Mesenteric fat pad (tissue), 1 donor: ENCODE data around the gene MPDU1. TPM values are rescaled to one million over a fixed set of nuclear protein-coding genes. Genes with fewer than 3 reads are reported as not detected.
A peak's percentile ranks its signal among the peaks of the same experiment; 100 is the strongest.

Experiments used
- DNase-seq: peaks from one replicate; pipeline ENCODE4 v3.0.0-alpha.2; 2020; ENCODE audit warnings: low spot score
- long read RNA-seq: library from polyadenylated mRNA; unstranded; transcript quantifications from one replicate; pipeline ENCODE4 v2.0.0, GENCODE V29; 2020
- total RNA-seq: library from RNA; stranded (reverse); fragmentation: NEBNext Ultra II Directional; extraction: Animal tissue kit (Norgen Biotek cat#: 25700); gene quantifications from one replicate; pipeline ENCODE4 v1.2.1, GENCODE V29; 2021
- donor health status: DM: yes; HTN: yes; CAD: no.

Gene MPDU1
- 55.2 TPM for total RNA-seq
- long read RNA-seq, transcript MPDU1-201 (7 exons, 1,601 nt), result major isoform, 71 of 102 reads
- long read RNA-seq, transcript MPDU1-223 (1 exons, 728 nt), result minor isoform, 6 of 102 reads
- long read RNA-seq, transcript MPDU1-203 (6 exons, 1,125 nt), result minor isoform, 5 of 102 reads
- long read RNA-seq, partial matches to known transcripts, result 5 of 102 reads
- long read RNA-seq, other reads (novel, unspliced or antisense), result 6 of 102 reads

- DNase-seq, result peak; percentile 98
Observed at GRCh38 chr17:7583253-7584109, at the start of gene MPDU1. Gene MPDU1, plus strand, starts transcription at chr17:7583852. Its CDS starts 11 bp downstream, at chr17:7583863.

GRCh38 chr17:7538050-7538449, 45.6 kb upstream of the MPDU1 start:
- no peak for DNase-seq

- DNase-seq, result no peak
Observed at GRCh38 chr17:7538891-7539545, 44.6 kb upstream of the MPDU1 start.

GRCh38 chr17:7541074-7541621, 42.5 kb upstream of the MPDU1 start:
- no peak for DNase-seq

GRCh38 chr17:7544911-7545310, 38.7 kb upstream of the MPDU1 start:
- no peak for DNase-seq

GRCh38 chr17:7548585-7549400, 34.9 kb upstream of the MPDU1 start, which contains the start of gene TNFSF12:
Gene TNFSF12, plus strand, starts transcription at chr17:7549058. Its CDS starts 96 bp downstream, at chr17:7549154.
- DNase-seq, result peak; percentile 91

GRCh38 chr17:7549401-7550055, 34.1 kb upstream of the MPDU1 start:
- no peak for DNase-seq

- DNase-seq, result no peak
Observed at GRCh38 chr17:7550344-7550743, 33.3 kb upstream of the MPDU1 start.

- no peak for DNase-seq
Observed at GRCh38 chr17:7551396-7551795, 32.3 kb upstream of the MPDU1 start.

GRCh38 chr17:7552621-7553051, 31.0 kb upstream of the MPDU1 start:
- DNase-seq, result no peak

- DNase-seq, result no peak
Observed at GRCh38 chr17:7553356-7553755, 30.3 kb upstream of the MPDU1 start.

GRCh38 chr17:7555320-7555948, 28.2 kb upstream of the MPDU1 start:
- no peak for DNase-seq

- no peak for DNase-seq
Observed at GRCh38 chr17:7556627-7557026, 27.0 kb upstream of the MPDU1 start.

GRCh38 chr17:7557147-7557764, 26.4 kb upstream of the MPDU1 start:
- DNase-seq, result no peak

GRCh38 chr17:7557775-7558543, 25.7 kb upstream of the MPDU1 start:
- peak; percentile 94 for DNase-seq

GRCh38 chr17:7558544-7559319, 24.9 kb upstream of the MPDU1 start, which contains the start of gene TNFSF13:
Gene TNFSF13, plus strand, starts transcription at chr17:7558750. Its CDS starts 290 bp downstream, at chr17:7559040.
- no peak for DNase-seq

- DNase-seq, result no peak
Observed at GRCh38 chr17:7559320-7560171, 24.1 kb upstream of the MPDU1 start.
